Erythroblast (primary cell): ENCODE data around the gene ZFHX3.

Experiments
- DNase-seq, 2 experiments: peaks; one replicate each; lab custom pipeline; 2025; lab: John Stamatoyannopoulos, UW
- GATA1 ChIP-seq: IDR thresholded peaks from 2 replicates; pipeline ENCODE4 v1.6.1; 2011; ENCODE audit warnings: low read depth, mild to moderate bottlenecking, control low read depth, low read length, moderate library complexity
- POLR2A ChIP-seq: IDR thresholded peaks from 2 replicates; pipeline ENCODE4 v1.6.1; 2011; ENCODE audit warnings: mild to moderate bottlenecking, low read length

The ZFHX3 gene

DNA sequence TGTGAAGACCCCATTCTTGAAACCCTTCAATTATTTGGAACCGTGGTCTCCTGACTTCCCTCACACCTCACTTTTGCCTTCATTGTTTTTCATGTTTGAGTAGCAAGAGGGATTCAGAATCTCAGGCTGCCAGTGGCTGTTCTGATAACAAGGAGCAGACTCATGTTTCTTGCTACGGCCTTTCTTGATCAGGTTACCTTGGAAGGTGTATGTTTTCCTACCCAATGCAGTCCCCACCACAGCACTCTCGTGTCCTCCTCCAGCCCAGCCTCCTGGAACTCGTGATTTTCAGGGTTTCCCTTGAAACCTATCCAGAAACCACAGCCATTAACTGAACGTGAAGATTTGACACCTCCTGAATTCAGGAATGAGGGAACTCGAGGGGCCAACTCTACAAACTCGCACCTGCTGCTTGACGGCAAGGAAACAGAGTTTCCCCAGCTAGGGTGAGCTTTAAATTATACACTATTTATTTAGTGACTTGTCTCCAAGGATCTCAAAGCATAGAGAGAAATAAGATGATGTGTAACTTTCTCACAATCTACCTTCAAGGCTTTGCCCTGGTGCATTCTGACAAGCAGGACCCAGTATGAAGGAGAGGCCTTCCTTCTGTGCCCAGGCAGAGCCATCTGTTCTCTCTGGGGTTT, 1.6 kb downstream of the ZFHX3 start:
- TF ChIP-seq GATA1 (no peak), POLR2A (no peak)
- no peak for DNase-seq

DNA sequence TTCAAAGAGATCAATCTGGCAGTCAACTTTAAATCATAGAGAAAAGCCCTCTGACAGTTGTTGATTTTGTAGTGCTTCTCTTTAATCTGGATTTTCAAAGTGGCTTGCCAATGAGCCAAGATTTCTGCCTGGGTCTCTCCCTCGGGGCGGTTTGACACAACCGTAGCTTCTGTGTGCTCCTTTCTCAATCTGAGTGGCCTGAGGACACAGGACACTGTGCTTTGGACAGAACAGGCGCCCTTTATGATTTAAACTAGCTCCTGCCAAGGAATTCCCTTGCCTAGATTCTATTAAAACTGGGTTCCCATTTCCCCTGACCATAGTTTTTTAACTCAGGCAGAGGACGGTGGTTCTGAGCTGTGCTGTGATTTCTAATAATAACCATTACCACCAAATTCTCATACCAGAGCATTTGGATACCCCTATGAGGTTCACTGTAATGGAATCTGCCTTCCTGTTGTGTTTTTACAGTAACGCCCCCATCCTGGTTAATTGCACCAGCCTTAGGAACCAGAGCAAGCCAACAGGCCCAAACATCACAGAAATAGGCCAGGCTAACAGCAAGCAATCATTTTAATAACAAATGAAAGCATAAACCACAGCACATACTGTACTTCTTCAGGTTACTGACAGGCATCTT, 4.0 kb downstream of the ZFHX3 start:
- no peak for DNase-seq
- TF ChIP-seq POLR2A (no peak), GATA1 (no peak)

DNA sequence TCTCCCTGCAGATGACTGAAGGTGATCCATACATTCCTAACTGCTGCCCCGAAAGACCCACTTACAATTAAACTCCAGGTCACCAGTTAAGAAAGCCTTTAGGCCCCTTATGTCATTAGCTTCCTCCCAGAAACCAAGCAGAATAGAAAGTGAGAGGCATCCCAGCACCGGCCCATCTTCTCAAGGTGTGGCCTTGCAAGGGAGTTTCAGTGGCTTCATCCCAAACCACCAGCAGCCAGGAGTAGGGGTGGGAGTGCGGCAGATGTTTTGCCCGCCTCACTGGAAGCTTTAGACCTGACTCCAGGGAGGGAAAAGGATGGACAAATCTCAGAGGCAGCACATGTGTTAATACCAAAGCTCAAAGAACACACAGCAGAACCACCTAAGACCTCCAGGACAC, 5.1 kb downstream of the ZFHX3 start:
- DNase-seq, result no peak
- TF ChIP-seq GATA1, result no peak
- TF ChIP-seq POLR2A, result no peak

DNA sequence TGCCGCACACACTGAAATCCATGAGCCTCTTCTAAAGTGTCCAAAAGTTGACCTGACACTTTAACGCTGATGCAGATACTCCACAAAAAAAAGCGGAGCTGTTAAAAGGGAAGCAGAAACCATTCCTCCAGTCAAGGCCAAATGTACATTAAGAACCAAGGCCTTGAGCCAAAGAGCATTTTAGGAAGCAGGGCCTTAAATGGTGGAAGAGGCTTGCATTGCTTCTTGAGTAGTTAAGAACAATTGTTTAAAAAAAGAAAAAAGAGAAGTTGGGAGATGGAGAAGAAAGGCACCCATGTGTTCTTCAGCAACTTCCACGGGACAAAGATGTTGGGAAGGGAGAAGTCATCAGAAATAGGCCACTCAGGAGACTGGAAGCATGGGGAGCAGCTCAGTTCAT, 6.3 kb downstream of the ZFHX3 start:
- no peak for DNase-seq
- no peak for TF ChIP-seq POLR2A

DNA sequence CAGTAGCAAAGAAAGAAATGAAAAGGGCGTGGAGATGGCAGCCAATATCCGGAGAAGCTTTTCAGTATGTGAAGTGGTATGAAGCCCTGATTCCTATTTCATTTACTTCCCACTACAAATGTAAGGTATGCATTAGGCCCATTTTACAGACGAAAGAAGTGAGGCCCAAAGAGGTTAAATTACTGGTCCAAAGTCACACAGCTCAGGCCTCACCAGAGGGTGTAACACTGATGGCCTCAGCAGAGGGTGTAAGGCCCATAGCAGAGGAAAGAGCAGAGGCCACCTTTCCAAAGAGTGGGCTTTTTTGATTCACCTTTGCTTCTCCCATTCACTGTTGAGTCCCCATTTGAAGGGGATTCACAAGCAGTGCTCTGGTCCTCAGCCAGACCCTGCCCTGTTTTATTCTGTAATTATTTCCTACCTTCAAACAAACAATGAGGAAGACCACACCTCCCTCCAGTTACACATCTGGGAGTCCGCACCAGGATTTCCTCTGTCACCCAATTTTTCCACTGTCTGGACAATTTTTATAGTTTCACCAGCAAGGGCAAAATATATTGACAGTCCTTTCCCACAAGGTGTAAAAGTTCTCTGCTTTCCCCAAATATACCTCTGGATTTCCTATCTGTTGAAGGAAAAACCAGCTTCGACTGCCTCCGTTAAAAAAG, 7.1 kb downstream of the ZFHX3 start:
- TF ChIP-seq POLR2A (no peak), GATA1 (no peak)
- no peak for DNase-seq

DNA sequence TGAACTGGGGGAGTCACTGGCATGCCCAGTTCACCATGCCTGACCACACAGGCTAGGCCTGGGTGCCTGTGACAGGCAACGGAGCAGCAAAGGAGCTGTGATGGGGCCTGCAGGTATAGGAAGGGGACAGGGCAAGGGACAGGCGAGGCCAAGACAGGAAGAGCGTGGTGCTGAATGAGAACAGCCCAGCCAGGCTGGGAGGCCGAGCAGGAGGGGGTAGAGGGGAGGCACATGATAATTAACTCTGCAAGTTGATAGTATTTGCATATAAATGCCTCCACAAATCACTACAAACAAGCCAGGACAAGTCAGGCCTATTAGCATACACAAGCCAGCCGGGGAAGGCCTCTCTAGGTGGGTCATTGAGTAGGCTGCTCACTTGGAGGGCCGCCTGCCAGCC, 7.8 kb downstream of the ZFHX3 start:
- TF ChIP-seq GATA1, result no peak
- TF ChIP-seq POLR2A, result no peak
- no peak for DNase-seq

DNA sequence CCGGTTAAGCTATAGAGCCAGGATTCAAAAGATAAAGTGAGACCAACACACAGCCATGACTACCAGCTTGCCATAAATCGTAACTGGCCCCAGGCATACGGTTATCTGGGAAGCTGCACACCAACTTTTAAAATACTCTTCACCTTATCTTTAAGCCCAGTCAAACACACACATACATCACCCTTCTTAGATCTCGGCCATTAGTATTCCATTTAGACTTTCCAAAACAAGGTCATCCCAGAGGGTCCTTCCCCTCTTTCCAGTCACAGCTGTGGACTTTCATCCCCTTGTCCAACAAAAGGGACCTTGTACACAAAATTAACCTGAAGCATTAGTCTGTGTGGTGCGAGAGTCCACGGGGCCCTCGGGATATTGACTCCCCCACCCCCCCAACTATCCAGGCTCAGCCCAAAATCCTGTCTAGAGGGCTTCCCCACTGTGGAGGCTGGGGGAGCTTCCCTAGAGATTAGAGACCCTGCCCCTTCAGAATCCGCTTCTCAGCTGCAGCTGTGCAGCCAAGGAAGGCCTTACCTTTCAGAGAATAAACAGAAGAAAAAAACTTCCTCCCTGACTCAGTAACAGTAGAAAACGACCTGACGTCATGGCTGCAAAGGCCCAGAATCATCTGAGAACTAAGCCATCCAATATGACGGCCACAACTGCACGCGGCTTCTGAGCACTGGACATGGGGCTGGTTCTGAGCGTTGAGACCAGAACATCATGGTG, 9.9 kb downstream of the ZFHX3 start:
- TF ChIP-seq POLR2A, result no peak
- TF ChIP-seq GATA1, result no peak
- DNase-seq, result peak; percentile 75 to 91

DNA sequence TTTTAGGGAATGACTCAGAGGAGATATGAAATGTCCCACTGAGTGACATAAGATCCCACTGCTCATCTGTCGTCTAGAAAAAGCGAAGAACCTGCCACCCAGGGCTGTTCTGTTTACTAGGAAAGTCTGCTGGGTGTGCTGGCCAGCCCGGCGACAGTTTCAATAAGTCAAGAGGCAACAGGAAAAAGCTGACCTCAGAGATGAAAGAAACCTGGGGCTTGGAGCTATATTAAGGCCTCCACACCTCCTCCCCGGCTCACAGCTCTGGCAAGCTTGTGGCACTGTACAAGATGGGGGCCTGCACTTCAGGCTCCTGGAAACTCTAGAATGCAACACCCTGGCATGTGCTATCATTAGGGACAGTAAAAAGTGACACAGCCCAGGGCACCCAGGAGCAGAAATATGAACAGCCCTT, 10.6 kb downstream of the ZFHX3 start:
- no peak for DNase-seq
- TF ChIP-seq POLR2A, result no peak
- TF ChIP-seq GATA1, result no peak

DNA sequence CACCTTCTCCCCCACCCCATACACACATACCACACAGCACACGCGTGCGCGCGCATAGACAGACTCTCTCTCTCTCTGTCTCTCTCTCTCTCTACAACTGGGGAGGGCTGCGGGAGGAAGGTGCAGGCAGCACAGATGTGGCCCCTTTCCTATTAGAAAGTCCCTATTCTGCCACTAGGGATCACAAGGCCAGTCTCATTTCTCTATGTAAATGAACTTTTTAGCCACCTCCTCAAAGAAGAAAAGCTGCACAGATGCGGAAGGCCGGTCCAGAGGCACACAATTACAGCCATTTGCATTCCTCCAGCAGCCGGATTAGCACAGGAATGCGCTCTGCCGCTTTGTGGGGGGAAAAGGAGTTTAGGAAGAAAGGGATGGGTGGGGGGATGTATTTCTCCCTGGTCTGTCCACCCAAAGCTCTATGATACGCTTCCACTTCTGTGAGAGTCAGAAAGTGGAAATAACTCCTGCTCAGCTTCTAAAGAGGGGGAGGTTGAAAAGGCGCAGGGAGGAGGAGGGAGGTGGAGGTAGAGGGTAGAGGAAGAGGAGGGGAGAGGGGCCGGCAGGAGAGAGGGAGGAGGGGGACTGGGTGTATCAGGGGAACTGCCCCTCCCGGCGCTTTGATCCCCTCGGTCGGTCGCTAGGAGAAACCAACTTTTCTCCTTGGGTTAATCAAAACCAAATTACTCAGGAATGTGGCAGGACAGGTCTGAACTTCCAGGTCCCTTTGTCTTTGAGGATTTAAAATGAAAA, 11.7 kb downstream of the ZFHX3 start:
- DNase-seq, result no peak
- TF ChIP-seq POLR2A, result no peak
- no peak for TF ChIP-seq GATA1

DNA sequence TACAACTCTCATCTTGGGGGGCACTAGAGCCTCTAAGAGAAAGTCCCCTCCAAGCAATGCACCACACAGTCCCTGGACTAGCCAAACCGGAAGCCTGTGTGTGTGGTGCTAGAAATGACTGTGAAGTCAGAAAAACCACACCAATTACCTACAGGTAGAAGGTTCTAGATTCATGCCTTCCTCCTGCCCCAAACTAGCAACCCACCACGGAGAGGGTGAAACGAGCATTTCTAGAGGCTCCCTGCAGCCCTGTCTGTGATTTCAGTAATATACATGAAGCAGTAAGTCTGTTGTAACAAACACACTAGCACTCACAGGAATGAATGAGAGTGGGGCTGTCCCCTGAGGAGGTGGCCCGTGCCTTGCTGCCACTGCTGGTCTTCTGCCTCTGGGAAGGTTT, 13.6 kb downstream of the ZFHX3 start:
- TF ChIP-seq POLR2A (no peak), GATA1 (no peak)
- DNase-seq, result no peak

DNA sequence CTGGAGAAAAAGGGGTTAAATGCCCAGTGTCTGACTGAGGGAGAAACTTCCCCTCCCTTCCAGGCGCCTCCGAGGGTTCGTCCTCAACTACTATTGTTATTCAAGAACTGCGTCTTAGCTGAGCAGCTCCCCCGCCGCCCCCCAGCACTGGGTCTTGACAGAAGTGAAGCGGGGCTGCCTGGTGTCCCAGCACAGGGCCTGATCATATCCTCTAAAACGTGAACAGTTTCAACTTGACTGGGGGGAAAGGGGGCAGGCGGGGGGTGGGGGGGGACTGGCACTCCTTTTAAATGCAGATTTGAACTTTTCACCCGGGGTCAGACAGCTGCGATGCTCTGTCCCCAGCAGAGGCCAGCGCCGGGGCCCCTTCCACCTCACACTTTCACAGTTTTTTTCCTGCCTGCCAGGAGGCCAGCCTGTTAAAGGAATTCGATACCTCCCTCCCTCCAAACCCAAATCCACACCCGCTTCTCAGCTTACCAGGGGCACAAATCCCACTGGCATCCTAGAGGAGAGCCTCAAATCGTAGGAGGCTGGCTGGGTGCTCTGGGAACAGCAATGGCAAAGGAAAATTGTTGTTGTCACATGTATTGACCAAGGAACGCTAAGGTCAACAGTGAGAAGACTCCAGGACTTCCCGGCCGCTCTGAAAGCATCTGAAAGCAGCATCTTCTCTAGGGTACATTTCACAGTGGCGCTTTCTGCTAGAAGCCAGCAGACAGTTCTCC, 14.5 kb downstream of the ZFHX3 start:
- no peak for DNase-seq
- no peak for TF ChIP-seq GATA1
- TF ChIP-seq POLR2A, result no peak

DNA sequence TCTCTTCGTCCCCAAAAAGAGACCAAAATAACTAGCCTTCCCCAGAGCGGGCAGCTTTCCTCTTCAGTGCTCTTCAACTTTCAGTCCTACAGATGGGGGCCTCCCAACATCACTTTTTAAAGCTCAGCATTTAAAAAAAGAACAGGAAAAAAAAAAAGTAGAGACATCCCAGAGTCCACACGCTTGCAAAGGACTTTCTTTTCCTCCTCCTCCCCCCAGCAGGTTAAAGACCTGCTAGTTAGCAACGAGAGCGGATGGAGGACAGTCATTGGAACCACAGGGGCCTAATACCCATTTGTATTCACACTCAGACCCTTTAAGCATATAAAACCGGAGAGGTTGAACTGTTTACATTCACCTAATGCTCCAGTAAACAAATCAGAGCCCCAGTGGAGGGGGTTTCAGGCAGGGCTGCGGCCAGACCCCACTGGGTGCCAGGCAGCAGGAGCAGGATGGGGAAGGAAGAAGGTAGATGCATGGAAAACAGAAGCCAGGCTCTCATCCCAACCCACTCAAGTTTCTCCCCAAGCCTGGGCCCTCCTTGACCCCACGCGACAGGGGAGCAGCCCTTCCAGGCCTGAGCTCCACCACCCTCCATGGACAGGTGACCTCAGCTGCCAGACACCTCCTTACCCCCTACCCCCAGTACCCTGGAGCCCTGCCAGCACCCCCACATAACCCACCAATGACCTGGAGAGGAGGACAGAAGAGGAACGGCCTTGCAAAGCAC, 15.2 kb downstream of the ZFHX3 start:
- TF ChIP-seq GATA1, result no peak
- no peak for TF ChIP-seq POLR2A
- DNase-seq, result no peak

DNA sequence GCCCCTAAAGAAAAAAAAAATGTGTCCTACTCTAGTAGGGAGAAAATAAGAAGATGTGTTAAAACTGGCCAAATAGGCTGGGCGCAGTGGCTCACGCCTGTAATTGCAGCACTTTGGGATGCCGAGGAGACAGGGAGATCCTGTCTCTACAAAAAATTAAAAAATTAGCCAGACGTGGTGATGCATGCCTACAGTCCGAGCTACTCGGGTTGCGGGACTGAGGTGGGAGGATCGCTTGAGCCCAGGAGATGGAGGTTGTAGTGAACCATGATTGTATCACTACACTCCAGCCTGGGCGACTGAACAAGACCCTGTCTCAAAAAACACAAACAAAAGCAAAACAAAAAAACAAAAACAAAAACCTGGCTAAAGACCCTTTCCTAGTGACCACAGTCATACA, 15.9 kb downstream of the ZFHX3 start:
- no peak for TF ChIP-seq GATA1
- no peak for TF ChIP-seq POLR2A

More for the DNA sequence above, 15.9 kb downstream of the ZFHX3 start:
- DNase-seq, result no peak
